Testis (tissue), 3 donors: Measurements from ENCODE around the gene ENTREP1. TPM values are rescaled to one million over a fixed set of nuclear protein-coding genes. Genes with fewer than 3 reads are reported as not detected.

ENCODE experiments used
- DNase-seq: peaks from one replicate; pipeline ENCODE4 v3.0.0-alpha.2; 2019
- H3K27ac ChIP-seq, 2 donors: fragments of 200-600 bp; sonication (generic); one replicate each; pipeline ENCODE4 v1.5.1; 2019
- H3K27me3 ChIP-seq: fragments of 200-600 bp; sonication (generic); one replicate; pipeline ENCODE4 v1.5.1; 2019
- H3K36me3 ChIP-seq: fragments of 200-600 bp; sonication (generic); one replicate; pipeline ENCODE4 v1.5.1; 2017; ENCODE audit warnings: low read depth; ENCODE audit errors: missing control alignments
- H3K4me1 ChIP-seq: fragments of 200-600 bp; sonication (generic); one replicate; pipeline ENCODE4 v1.5.1; 2019
- H3K4me3 ChIP-seq, 2 donors: fragments of 200-600 bp; sonication (generic); one replicate each; pipeline ENCODE4 v1.5.1; 2017 to 2019
- H3K9me3 ChIP-seq: fragments of 200-600 bp; sonication (generic); one replicate; pipeline ENCODE4 v1.5.1; 2017
- POLR2A ChIP-seq: fragments of 450-650 bp; IDR thresholded peaks from one replicate; pipeline ENCODE4 v1.6.1; 2017; ENCODE audit warnings: antibody characterized with exemption, mild to moderate bottlenecking, moderate library complexity
- WGBS, 2 donors: methylation state at CpG; one replicate each; pipeline ENCODE4 v1.1.5; 2018; 5-methylcytosine and 5-hydroxymethylcytosine counted together
- intact Hi-C: fragments of 100-400 bp; cut with DNase I; formaldehyde crosslinking; loops from one replicate; pipeline ENCODE4 v1.15.1; 2023; ENCODE audit warnings: low total_unique reads
- polyA plus RNA-seq: library from polyadenylated mRNA; stranded (reverse); fragments of 350-450 nt; fragmentation: Illumina TruSeq; extraction: RNeasy Lipid Tissue Mini Kit (QIAGEN cat#74804); gene quantifications from one replicate; pipeline ENCODE4 v1.2.3, GENCODE V29; 2014; ENCODE audit warnings: low read depth, low replicate concordance; ENCODE audit not compliant: insufficient read depth
- total RNA-seq, 2 donors: library from RNA; depleted of rRNA; stranded (reverse); fragments of >200 nt; gene quantifications; one replicate each; pipeline ENCODE4 v1.2.3, GENCODE V29; 2016
- TF ChIP-seq, protein P1 (sequence below), 3 experiments: fragments of 450-650 bp in 2 of 3; fragments of 200-600 bp in 1 of 3; sonication (generic) in 1 of 3; IDR thresholded peaks; one replicate each; pipeline ENCODE4 v1.5.1; 2016 to 2019; ENCODE audit warnings: antibody characterized with exemption in 3 of 3, mild to moderate bottlenecking in 2 of 3, moderate library complexity in 1 of 3

Gene ENTREP1
- total and polyA plus RNA-seq, 3 donors from 2014 or later: 5.2 to 7.9 (median 5.9) TPM

DNA sequence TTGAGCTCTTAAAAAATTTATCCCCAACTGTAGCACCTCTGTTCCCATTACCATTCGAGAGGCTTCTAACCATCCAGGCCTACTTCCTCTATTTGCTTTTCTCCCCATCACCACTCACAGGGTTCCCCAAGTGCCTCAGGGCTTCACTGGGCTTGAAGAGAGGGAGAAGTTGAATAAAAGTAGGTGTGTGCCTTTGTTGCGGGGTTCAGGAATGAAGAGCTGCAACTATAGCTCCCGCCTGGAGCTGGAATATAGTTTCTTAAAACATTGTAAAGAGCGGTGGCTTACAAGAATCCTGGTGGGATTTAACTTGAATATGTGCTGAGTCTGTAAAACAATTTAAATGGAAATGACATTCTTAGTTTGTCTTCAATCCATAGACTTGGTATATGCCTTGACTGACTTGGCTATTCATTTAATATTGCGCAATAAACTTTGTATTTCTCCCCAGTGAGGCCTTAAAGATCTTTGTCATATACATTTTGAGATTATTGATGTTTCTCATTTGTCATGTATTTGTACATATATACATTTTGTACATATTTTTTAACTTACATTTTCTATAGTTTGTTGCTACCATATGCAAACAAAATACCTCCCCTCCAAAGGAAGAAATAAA, 7.2 kb downstream of the ENTREP1 start:
- Histone ChIP-seq H3K27ac (no peak overlapping the region), H3K4me1 (no peaks in the 10 kb centered on the region), H3K36me3 (no peaks in the 10 kb centered on the region), H3K9me3 (no peaks in the 10 kb centered on the region), H3K4me3 (no peak overlapping the region), H3K27me3 (no peaks in the 10 kb centered on the region)
- WGBS, 2 donors: 95 to 99% methylated on average over 5 of the region's 5 CpGs
- TF ChIP-seq, protein P1, sequence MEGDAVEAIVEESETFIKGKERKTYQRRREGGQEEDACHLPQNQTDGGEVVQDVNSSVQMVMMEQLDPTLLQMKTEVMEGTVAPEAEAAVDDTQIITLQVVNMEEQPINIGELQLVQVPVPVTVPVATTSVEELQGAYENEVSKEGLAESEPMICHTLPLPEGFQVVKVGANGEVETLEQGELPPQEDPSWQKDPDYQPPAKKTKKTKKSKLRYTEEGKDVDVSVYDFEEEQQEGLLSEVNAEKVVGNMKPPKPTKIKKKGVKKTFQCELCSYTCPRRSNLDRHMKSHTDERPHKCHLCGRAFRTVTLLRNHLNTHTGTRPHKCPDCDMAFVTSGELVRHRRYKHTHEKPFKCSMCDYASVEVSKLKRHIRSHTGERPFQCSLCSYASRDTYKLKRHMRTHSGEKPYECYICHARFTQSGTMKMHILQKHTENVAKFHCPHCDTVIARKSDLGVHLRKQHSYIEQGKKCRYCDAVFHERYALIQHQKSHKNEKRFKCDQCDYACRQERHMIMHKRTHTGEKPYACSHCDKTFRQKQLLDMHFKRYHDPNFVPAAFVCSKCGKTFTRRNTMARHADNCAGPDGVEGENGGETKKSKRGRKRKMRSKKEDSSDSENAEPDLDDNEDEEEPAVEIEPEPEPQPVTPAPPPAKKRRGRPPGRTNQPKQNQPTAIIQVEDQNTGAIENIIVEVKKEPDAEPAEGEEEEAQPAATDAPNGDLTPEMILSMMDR (IDR thresholded peaks at IDR 0.05): no peak
- no peak for TF ChIP-seq POLR2A
- intact Hi-C loops: no loop called here
- DNase-seq: no peak

DNA sequence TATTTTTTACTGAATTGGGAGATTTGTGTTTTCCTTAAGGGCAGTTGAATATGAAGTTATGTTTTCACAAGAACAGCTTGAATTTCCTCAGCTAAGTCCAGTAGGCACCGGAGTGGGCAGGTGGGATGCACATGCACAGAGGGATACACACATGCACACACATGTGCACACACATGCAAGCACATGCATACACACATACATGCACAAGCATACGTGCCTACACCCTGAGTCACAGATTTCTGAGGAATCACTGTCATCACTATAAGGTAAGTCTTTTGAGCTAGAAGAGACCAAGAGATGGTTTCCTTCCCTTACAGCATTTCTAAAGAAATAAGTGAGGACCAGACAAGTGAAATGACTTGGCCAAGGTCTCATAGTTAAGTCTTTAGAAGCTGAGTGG, 8.7 kb downstream of the ENTREP1 start:
- H3K4me1 ChIP-seq: no peaks in the 10 kb centered on the region
- no peak overlapping the region for H3K4me3 ChIP-seq
- intact Hi-C loops: no loop called here
- WGBS, 2 donors: 61 to 88% methylated on average over 2 of the region's 2 CpGs
- H3K36me3 ChIP-seq: no peaks in the 10 kb centered on the region
- no peaks in the 10 kb centered on the region for H3K9me3 ChIP-seq
- no peaks in the 10 kb centered on the region for H3K27me3 ChIP-seq
- DNase-seq: no peak
- no peak overlapping the region for H3K27ac ChIP-seq
- TF ChIP-seq POLR2A: no peak
- TF ChIP-seq, protein P1 (IDR thresholded peaks at IDR 0.05): no peak

DNA sequence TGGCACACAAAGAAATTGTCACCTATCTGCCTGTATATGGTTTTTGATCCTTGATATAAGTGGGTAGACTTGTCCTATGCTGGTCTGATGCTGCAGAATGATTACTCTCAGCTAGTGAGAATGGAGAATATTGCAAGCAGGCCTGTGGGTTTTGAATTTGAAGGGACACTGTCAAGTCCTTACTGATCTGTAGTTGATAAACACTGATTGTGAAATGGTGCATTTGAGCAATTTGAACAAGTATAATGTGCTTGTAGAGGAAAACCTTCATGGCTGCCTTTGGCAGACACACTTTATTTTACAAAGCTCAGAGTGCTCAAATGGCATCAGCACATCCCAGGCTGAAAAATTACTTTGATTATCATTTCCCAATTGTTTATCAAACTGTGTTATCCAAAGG, 9.3 kb downstream of the ENTREP1 start:
- Histone ChIP-seq H3K4me3 (no peak overlapping the region), H3K4me1 (no peaks in the 10 kb centered on the region), H3K9me3 (no peaks in the 10 kb centered on the region), H3K36me3 (no peaks in the 10 kb centered on the region), H3K27ac (no peak overlapping the region), H3K27me3 (no peaks in the 10 kb centered on the region)
- no peak for DNase-seq
- no peak for TF ChIP-seq POLR2A
- TF ChIP-seq, protein P1 (IDR thresholded peaks at IDR 0.05): no peak
- intact Hi-C loops: no loop called here

DNA sequence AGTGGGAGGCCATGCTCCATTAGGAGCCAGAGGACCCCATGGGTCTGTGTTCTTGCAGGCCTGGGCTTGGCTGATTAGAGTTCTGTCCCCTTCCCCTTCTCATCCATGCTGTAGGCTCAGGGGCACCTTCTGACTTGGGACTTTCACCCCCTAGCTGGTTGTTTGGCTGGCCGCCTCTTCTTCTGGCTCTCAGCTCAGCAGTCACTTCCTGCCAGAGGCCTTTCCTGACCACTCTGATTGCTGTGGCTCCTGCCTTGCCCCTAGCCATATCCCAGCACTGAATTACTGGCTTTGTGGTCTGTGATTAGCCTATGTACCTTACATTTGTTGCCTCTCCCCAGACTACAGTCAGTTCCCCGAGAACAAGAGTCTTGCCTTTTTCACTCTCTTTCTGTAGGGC, 14.6 kb downstream of the ENTREP1 start:
- TF ChIP-seq, protein P1 (IDR thresholded peaks at IDR 0.05): no peak
- no peak for TF ChIP-seq POLR2A
- no peaks in the 10 kb centered on the region for H3K9me3 ChIP-seq
- no peaks in the 10 kb centered on the region for H3K36me3 ChIP-seq
- 88 to 96% methylated on average over 2 of the region's 2 CpGs for WGBS, 2 donors
- H3K4me1 ChIP-seq: no peaks in the 10 kb centered on the region
- no peak overlapping the region for H3K4me3 ChIP-seq
- intact Hi-C loops: no loop called here
- no peak for DNase-seq
- H3K27ac ChIP-seq: no peak overlapping the region
- no peaks in the 10 kb centered on the region for H3K27me3 ChIP-seq

DNA sequence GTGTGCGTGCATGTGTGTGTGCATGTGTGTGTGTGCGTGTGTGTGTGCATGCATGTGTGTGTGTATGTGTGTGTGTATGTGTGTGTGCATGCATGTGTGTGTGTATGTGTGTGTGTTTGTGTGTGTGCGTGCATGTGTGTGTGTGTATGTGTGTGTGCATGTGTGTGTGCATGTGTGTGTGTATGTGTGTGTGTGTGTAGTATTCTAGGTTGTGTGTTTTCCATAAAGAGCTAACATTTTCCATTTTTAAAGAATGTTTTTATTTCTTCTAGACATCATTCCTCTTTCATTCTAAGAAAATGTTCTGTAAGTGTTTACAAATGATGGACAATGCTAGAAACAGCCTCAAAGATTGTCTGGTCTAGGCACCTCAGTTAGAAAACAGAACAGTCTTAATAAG, 15.6 kb downstream of the ENTREP1 start:
- intact Hi-C loops: no loop called here
- TF ChIP-seq, protein P1 (IDR thresholded peaks at IDR 0.05): no peak
- TF ChIP-seq POLR2A: no peak

More for the DNA sequence above, 15.6 kb downstream of the ENTREP1 start:
- DNase-seq: no peak
- no peak overlapping the region for H3K4me3 ChIP-seq
- H3K36me3 ChIP-seq: no peaks in the 10 kb centered on the region
- H3K4me1 ChIP-seq: no peaks in the 10 kb centered on the region
- WGBS, 2 donors: 6 to 7% methylated on average over 3 of the region's 3 CpGs
- no peaks in the 10 kb centered on the region for H3K27me3 ChIP-seq
- no peak overlapping the region for H3K27ac ChIP-seq
- no peaks in the 10 kb centered on the region for H3K9me3 ChIP-seq
